SHP77 (cell line): ENCODE data around the gene MTCL1.

Source experiments
- DNase-seq, 2 experiments: peaks; one replicate each; lab custom pipeline; 2025; lab: John Stamatoyannopoulos, UW

MTCL1 gene

GRCh38 chr18:8812631-8813030, 107.3 kb downstream of the MTCL1 start:
- no peak for DNase-seq

- DNase-seq: no peak
These were observed 108.3 kb downstream of the MTCL1 start for GRCh38 chr18:8813611-8814010.

- no peak for DNase-seq
These were observed 108.8 kb downstream of the MTCL1 start for GRCh38 chr18:8814206-8814605.

- DNase-seq: no peak
These were observed 110.9 kb downstream of the MTCL1 start for GRCh38 chr18:8816220-8816619.

- DNase-seq: no peak
These were observed 111.5 kb downstream of the MTCL1 start for GRCh38 chr18:8816816-8817215.

- DNase-seq: no peak
These were observed 113.6 kb downstream of the MTCL1 start for GRCh38 chr18:8818982-8819381.

GRCh38 chr18:8820396-8821082, 115.2 kb downstream of the MTCL1 start:
- no peak for DNase-seq

GRCh38 chr18:8821083-8821465, 115.7 kb downstream of the MTCL1 start:
- no peak for DNase-seq

GRCh38 chr18:8821531-8821930, 116.2 kb downstream of the MTCL1 start:
- DNase-seq: no peak

GRCh38 chr18:8822643-8823042, 117.3 kb downstream of the MTCL1 start:
- DNase-seq: no peak

GRCh38 chr18:8823530-8823929, 118.2 kb downstream of the MTCL1 start:
- no peak for DNase-seq

GRCh38 chr18:8824846-8825245, 119.5 kb downstream of the MTCL1 start:
- no peak for DNase-seq

GRCh38 chr18:8825273-8825672, 119.9 kb downstream of the MTCL1 start:
- DNase-seq: no peak

- no peak for DNase-seq
These were observed 120.5 kb downstream of the MTCL1 start for GRCh38 chr18:8825729-8826375.

GRCh38 chr18:8826514-8826913, 121.2 kb downstream of the MTCL1 start:
- no peak for DNase-seq

- DNase-seq: no peak
These were observed 121.6 kb downstream of the MTCL1 start for GRCh38 chr18:8826971-8827370.

- DNase-seq: no peak
These were observed 122.9 kb downstream of the MTCL1 start for GRCh38 chr18:8828300-8828699.

- no peak for DNase-seq
These were observed 123.4 kb downstream of the MTCL1 start for GRCh38 chr18:8828798-8829197.

GRCh38 chr18:8830067-8831060, 125.0 kb downstream of the MTCL1 start:
- no peak for DNase-seq

- DNase-seq: no peak
These were observed 125.8 kb downstream of the MTCL1 start for GRCh38 chr18:8831112-8831511.

- DNase-seq: no peak
These were observed 126.2 kb downstream of the MTCL1 start for GRCh38 chr18:8831531-8831930.

- no peak for DNase-seq
These were observed 128.1 kb downstream of the MTCL1 start for GRCh38 chr18:8833480-8833879.

GRCh38 chr18:8834881-8835280, 129.5 kb downstream of the MTCL1 start:
- DNase-seq: no peak
